WI38 (cell line): ENCODE measurements around the gene URGCP.
A peak's percentile ranks its signal among the peaks of the same experiment; 100 is the strongest.
"Not testable (repeated sequence)": the region's sequence is repeated elsewhere in the genome, so short reads cannot be mapped to it uniquely, and the experiment has no call there.

Source experiments
- H3K4me3 ChIP-seq: 2 replicates; pipeline ENCODE4 v1.5.1; 2011; ENCODE audit warnings: low read depth, mild to moderate bottlenecking, control low read depth, low read length
- TF ChIP-seq, protein P1 (sequence below): IDR thresholded peaks from 2 replicates; pipeline ENCODE4 v1.5.1; 2012; ENCODE audit warnings: low read depth, mild to moderate bottlenecking, control low read depth, low read length

The URGCP gene

DNA sequence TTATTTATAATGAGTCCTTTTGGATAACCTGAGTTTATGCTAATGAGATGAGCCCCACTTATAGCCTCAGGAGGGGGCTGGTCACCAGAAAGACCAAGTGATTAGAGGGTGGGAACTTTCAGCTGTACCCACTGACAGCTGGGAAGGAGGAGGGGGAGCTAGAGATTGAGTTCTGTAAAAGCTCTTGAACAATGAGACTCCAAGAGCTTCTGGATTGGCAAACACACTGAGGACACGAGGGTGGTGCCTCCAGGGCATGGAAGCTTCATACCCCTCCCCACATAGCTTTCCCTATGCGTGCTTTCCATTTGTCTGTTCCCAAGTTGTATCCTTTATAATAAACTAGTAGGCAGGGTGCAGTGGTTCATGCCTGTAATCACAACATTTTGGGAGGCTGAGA lies 57.3 kb downstream of the URGCP start:
- no peak overlapping the region for H3K4me3 ChIP-seq
- TF ChIP-seq, protein P1, sequence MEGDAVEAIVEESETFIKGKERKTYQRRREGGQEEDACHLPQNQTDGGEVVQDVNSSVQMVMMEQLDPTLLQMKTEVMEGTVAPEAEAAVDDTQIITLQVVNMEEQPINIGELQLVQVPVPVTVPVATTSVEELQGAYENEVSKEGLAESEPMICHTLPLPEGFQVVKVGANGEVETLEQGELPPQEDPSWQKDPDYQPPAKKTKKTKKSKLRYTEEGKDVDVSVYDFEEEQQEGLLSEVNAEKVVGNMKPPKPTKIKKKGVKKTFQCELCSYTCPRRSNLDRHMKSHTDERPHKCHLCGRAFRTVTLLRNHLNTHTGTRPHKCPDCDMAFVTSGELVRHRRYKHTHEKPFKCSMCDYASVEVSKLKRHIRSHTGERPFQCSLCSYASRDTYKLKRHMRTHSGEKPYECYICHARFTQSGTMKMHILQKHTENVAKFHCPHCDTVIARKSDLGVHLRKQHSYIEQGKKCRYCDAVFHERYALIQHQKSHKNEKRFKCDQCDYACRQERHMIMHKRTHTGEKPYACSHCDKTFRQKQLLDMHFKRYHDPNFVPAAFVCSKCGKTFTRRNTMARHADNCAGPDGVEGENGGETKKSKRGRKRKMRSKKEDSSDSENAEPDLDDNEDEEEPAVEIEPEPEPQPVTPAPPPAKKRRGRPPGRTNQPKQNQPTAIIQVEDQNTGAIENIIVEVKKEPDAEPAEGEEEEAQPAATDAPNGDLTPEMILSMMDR, result no peak

DNA sequence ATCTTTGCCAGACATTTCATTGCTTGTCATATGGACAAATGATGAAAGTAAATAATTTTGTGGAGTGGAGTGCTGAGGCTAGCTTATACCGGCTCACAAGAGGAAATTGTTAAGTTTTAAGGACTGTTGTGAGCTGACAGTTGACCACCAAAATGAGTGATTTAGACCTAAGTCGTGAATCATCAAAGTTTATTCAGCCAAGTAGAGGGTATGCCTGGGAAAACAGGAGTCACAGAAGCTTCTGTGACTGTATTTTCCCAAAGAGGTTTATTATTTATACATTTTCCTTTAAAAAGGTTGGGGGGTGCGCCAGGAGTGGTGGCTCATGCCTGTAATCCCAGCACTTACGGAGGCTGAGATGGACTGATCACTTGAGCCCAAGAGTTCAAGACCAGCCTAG lies 58.9 kb downstream of the URGCP start:
- TF ChIP-seq, protein P1, result no peak

DNA sequence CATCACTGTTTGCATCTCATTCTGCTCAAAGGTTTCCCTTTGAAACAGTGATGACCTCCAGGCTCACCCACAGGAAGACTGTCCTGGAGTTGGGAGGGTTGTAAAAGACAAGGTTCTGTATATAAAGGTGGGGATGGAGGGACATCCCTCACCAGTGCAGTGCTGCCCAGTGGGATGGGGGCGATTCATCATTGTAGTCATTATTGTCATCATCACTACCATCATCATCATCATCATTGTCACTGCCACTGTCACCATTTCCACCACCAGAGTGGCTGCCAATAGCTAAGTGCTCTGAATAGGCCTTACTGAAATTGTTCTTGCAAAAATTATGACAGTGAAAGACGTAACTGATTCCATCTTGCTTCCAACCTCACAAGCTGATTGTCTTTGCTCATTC lies 61.7 kb downstream of the URGCP start:
- TF ChIP-seq, protein P1, result no peak
- no peak overlapping the region for H3K4me3 ChIP-seq

More for the DNA sequence above, 58.9 kb downstream of the URGCP start:
- no peak overlapping the region for H3K4me3 ChIP-seq

DNA sequence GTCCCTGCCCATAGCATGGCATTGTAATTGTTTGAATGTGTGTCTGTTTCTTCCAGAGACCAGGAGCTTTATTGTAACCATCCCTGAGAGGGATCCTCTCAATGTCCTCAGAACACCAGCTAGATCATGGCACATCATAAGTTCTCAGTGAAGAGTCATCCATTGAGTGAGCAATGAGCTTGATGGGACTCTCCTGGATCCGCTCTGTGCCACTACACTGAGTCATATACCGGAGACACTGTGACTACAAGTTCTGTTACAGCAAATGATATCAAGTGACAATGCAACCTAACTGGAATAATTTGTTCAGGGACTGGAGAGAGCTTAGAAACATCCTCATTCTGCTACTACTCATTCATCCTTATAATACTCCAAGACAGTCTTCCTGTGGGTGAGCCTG lies 62.1 kb downstream of the URGCP start:
- no peak overlapping the region for H3K4me3 ChIP-seq
- TF ChIP-seq, protein P1, result no peak

DNA sequence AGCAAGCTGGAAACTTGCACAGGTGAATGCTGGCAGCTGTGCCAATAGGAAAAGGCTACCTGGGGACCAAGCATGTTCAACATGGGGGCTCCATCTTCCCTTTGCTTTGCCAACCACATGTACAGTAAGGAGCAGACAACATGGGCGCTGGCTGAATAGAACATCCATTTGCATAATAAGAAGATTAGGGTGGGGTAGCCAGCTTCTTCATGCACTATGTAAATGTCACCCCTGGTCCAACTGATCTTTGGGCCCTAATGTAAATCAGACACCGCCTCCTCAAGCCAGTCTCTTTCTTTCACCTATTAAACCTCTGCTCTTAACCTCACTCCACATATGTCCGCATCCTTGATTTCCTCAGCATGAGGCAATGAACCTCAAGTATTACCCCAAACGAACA lies 63.1 kb downstream of the URGCP start:
- no peak overlapping the region for H3K4me3 ChIP-seq
- TF ChIP-seq, protein P1, result no peak

DNA sequence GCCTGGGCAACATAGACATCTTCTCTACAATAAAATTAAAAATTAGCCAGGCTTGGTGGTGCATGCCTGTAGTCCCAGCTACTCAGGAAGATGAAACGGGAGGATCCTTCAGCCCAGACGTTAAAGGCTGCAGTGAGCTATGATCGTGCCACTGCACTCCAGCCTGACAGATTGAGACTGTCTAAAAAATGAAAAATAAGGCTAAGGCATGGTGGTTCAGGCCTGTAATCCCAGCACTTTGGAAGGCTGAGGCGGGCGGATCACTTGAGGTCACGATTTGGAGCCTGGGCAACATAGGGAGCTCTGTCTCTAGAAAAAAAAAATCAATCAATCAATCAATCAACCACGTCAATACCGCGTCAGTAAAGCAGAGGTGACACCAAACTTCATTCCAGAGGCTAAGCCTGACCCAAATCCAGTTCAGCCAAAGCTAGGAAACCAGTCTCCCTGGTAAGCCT lies 68.2 kb downstream of the URGCP start:
- H3K4me3 ChIP-seq, result peak overlapping the region; percentile 38; the same call in 1 of the 2 replicates

DNA sequence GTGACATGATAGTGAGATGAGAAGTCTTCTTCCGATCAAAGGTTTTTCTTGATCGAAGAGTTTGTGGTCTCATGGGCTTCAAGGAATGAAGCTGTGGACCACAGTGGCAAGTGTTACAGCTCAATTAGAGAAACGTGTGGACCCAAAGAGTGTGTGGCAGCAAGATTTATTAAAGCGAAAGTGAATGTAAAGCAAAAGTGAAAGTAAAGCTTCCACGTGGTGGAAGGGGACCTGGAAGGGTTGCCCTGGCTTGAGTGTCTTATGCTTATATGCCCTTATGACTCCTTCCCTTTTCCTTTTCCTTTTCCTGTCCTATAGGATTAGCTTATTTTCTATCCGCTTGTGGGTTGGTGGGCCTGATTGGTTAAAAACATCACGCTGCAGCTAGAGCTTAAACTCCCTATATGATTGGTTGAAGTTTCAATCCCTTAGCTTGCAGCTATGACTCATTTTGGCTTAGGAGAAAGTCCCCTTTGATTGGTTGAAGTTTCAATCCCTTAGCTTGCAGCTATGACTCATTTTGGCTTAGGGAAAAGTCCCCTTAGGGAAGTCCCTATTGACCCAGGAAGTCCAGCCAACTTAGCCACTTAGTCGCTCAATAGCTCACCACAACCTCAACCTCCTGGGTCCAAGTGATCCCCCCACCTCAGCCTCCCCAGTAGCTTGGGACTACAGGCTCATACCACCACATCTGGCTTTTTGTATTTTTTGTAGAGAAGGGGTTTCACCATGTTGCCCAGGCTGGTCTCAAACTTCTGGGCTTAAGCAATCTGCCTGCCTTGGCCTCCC lies 71.7 kb downstream of the URGCP start:
- TF ChIP-seq, protein P1, result no peak
- no peak overlapping the region for H3K4me3 ChIP-seq

More for the DNA sequence above, 68.2 kb downstream of the URGCP start:
- TF ChIP-seq, protein P1, result no peak

DNA sequence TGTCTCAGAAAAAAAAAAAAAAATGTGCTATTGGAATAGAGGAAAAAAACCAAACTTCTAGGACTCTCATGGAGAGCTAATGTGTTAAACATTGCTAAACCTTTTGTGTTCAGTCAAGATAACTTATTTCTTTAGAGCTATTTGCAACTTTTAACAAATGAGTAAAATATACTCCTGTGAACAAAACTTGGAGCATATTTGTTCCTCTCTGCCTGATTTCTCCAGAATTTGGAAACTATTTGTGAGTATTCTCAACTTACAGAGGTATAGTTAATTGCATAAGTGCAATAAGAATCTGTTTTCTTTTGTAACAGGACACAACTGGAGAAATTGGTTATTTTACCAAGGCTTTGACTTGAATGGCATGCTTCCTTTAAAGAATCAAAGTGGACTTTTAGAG lies 75.5 kb downstream of the URGCP start:
- not testable (repeated sequence) for H3K4me3 ChIP-seq
